ELR (cell line): ENCODE measurements around the gene PDE8A.
"Not testable (repeated sequence)": the region's sequence is repeated elsewhere in the genome, so short reads cannot be mapped to it uniquely, and the experiment has no call there.

Experiments
- DNase-seq: peaks from one replicate; pipeline ENCODE4 v3.0.0-alpha.2; 2015; ENCODE audit warnings: low read depth

The PDE8A gene

GRCh38 chr15:85011160-85011571 lies 29.5 kb downstream of the PDE8A start:
- DNase-seq, result no peak

GRCh38 chr15:85011724-85012123 lies 30.1 kb downstream of the PDE8A start:
- not testable (repeated sequence) for DNase-seq

- DNase-seq, result no peak
These were observed 32.1 kb downstream of the PDE8A start for GRCh38 chr15:85013785-85014184.

- no peak for DNase-seq
These were observed 33.3 kb downstream of the PDE8A start for GRCh38 chr15:85014932-85015331.

GRCh38 chr15:85016275-85016674 lies 34.6 kb downstream of the PDE8A start:
- no peak for DNase-seq

GRCh38 chr15:85019815-85020590 lies 38.3 kb downstream of the PDE8A start:
- no peak for DNase-seq

GRCh38 chr15:85021409-85021808 lies 39.8 kb downstream of the PDE8A start:
- no peak for DNase-seq

GRCh38 chr15:85022860-85023403 lies 41.3 kb downstream of the PDE8A start:
- no peak for DNase-seq

GRCh38 chr15:85024003-85024402 lies 42.3 kb downstream of the PDE8A start:
- DNase-seq, result no peak

- DNase-seq, result peak; percentile 67
These were observed 43.1 kb downstream of the PDE8A start for GRCh38 chr15:85024509-85025336.

- no peak for DNase-seq
These were observed 44.0 kb downstream of the PDE8A start for GRCh38 chr15:85025516-85026251.

GRCh38 chr15:85026304-85027032 lies 44.8 kb downstream of the PDE8A start:
- DNase-seq, result no peak

GRCh38 chr15:85027033-85027380 lies 45.4 kb downstream of the PDE8A start:
- no peak for DNase-seq

- DNase-seq, result no peak
These were observed 45.8 kb downstream of the PDE8A start for GRCh38 chr15:85027421-85027820.

- DNase-seq, result no peak
These were observed 46.8 kb downstream of the PDE8A start for GRCh38 chr15:85028416-85028815.

GRCh38 chr15:85029221-85029620 lies 47.6 kb downstream of the PDE8A start:
- no peak for DNase-seq

GRCh38 chr15:85030301-85030929 lies 48.8 kb downstream of the PDE8A start:
- peak; percentile 65 for DNase-seq

- no peak for DNase-seq
These were observed 49.7 kb downstream of the PDE8A start for GRCh38 chr15:85031086-85031943.

- no peak for DNase-seq
These were observed 50.4 kb downstream of the PDE8A start for GRCh38 chr15:85031944-85032558.

- DNase-seq, result no peak
These were observed 51.5 kb downstream of the PDE8A start for GRCh38 chr15:85033148-85033547.
